ENCODE measurements around the gene TEDC2. TPM values are rescaled to one million over a fixed set of nuclear protein-coding genes. Genes with fewer than 3 reads are reported as not detected.

TEDC2 gene
- total RNA-seq, 2 donors from 2014 or later = 2.4 to 24.0 TPM

- no peak overlapping the region for H3K27ac ChIP-seq
- DNase-seq = peak; percentile 69
These were observed 51.4 kb downstream of the TEDC2 start for GRCh38 chr16:2511128-2511800.

GRCh38 chr16:2511996-2512734, 52.3 kb downstream of the TEDC2 start:
- no peaks in the 10 kb centered on the region for H3K9me3 ChIP-seq
- TF ChIP-seq CTCF (IDR thresholded peaks at IDR 0.05) = no peak
- H3K27ac ChIP-seq = no peak overlapping the region
- no peaks in the 10 kb centered on the region for H3K36me3 ChIP-seq
- no peak overlapping the region for H3K4me3 ChIP-seq
- peaks cover 12% of the 10 kb centered on the region for H3K4me1 ChIP-seq
- no peaks in the 10 kb centered on the region for H3K27me3 ChIP-seq
- no peak overlapping the region for H3K9ac ChIP-seq (ENCODE audit: low read depth in 2 of 2, low read length in 2 of 2)
- intact Hi-C loops (cut with DNase I) = loop anchor here (10.0 kb wide), 1 partner anchor 307 kb away; the partner anchor contains the start of gene MLST8
- DNase-seq = no peak

More at GRCh38 chr16:2511128-2511800, 51.4 kb downstream of the TEDC2 start:
- Histone ChIP-seq H3K9ac (ENCODE audit: low read depth in 2 of 2, low read length in 2 of 2) (no peak overlapping the region), H3K27me3 (no peaks in the 10 kb centered on the region), H3K4me1 (peaks cover 3% of the 10 kb centered on the region), H3K4me3 (no peak overlapping the region), H3K9me3 (no peaks in the 10 kb centered on the region), H3K36me3 (no peaks in the 10 kb centered on the region)
- intact Hi-C loops (cut with DNase I) = loop anchor here (10.0 kb wide), 1 partner anchor 306 kb away; the partner anchor contains the start of gene MLST8
- no peak for TF ChIP-seq CTCF (IDR thresholded peaks at IDR 0.05)

- H3K27ac ChIP-seq = peak overlapping the region; percentile 79
- no peak for TF ChIP-seq CTCF (IDR thresholded peaks at IDR 0.05)
- H3K4me1 ChIP-seq = peaks cover 15% of the 10 kb centered on the region
- H3K9ac ChIP-seq (ENCODE audit: low read depth in 2 of 2, low read length in 2 of 2) = peak overlapping the region in 1 of 2 donors; percentile 32
- H3K27me3 ChIP-seq = no peaks in the 10 kb centered on the region
- intact Hi-C loops (cut with DNase I) = loop anchor here (10.0 kb wide), 1 partner anchor 308 kb away; the partner anchor contains the start of gene MLST8
- no peaks in the 10 kb centered on the region for H3K9me3 ChIP-seq
- peak overlapping the region; percentile 58 for H3K4me3 ChIP-seq
- no peaks in the 10 kb centered on the region for H3K36me3 ChIP-seq
- no peak for DNase-seq
These were observed 53.0 kb downstream of the TEDC2 start for GRCh38 chr16:2512735-2513404.

GRCh38 chr16:2513405-2514332, 53.8 kb downstream of the TEDC2 start, which contains the start of gene ATP6V0C:
TSS of gene ATP6V0C (plus strand) at chr16:2513952. CDS start at chr16:2514104, 152 bp downstream.
- Histone ChIP-seq H3K36me3 (no peaks in the 10 kb centered on the region), H3K9me3 (no peaks in the 10 kb centered on the region), H3K27ac (peak within 1 kb of the TSS; percentile 79), H3K4me3 (peak within 1 kb of the TSS; percentile 58), H3K4me1 (peaks cover 20% of the 10 kb centered on the region), H3K27me3 (no peaks in the 10 kb centered on the region), H3K9ac (ENCODE audit: low read depth in 2 of 2, low read length in 2 of 2) (peak within 1 kb of the TSS; percentile 98 to 99)
- TF ChIP-seq CTCF (IDR thresholded peaks at IDR 0.05) = no peak
- intact Hi-C loops (cut with DNase I) = loop anchor here (10.0 kb wide), 1 partner anchor 309 kb away; the partner anchor contains the start of gene MLST8
- peak; percentile 94 for DNase-seq

Small RNA genes lying within 50 kb of the gene (microRNA-seq; reads per million reads assigned to microRNA genes)
- gene MIR6767 (not detected), gene MIR6768 (not detected)

Other genes starting within 250 kb of the TEDC2 start
- 10 to 100 TPM in 1 of 2 donors, 1 to 10 TPM in 1; 7.7 to 15.2 TPM for gene BRICD5, start 249.2 kb upstream of the TEDC2 start, total RNA-seq
- gene PGP, start 245.3 kb upstream of the TEDC2 start, total RNA-seq = 10 to 100 TPM; 17.1 to 37.3 TPM
- gene E4F1, start 236.5 kb upstream of the TEDC2 start, total RNA-seq = 10 to 100 TPM; 19.9 to 37.4 TPM
- gene DNASE1L2, start 223.7 kb upstream of the TEDC2 start, total RNA-seq = 1 to 10 TPM in 1 of 2 donors, under 1 TPM in 1; 0.85 to 2.4 TPM
- gene ECI1, start 208.5 kb upstream of the TEDC2 start, total RNA-seq = 100 to 1,000 TPM; 109 to 134 TPM
- 100 to 1,000 TPM; 108 to 154 TPM for gene RNPS1, start 192.0 kb upstream of the TEDC2 start, total RNA-seq
- gene ABCA3, start 119.4 kb upstream of the TEDC2 start, total RNA-seq = 1 to 10 TPM; 1.3 to 4.6 TPM
- 10 to 100 TPM in 1 of 2 donors, 1 to 10 TPM in 1; 8.6 to 38.2 TPM for gene CCNF, start 30.7 kb upstream of the TEDC2 start, total RNA-seq
- not detected for gene NTN3, start 11.2 kb downstream of the TEDC2 start, total RNA-seq
- gene TBC1D24, start 15.0 kb downstream of the TEDC2 start, total RNA-seq = 10 to 100 TPM in 1 of 2 donors, 1 to 10 TPM in 1; 8.4 to 15.8 TPM
- gene ATP6V0C, start 53.8 kb downstream of the TEDC2 start, total RNA-seq = 100 to 1,000 TPM; 240 to 336 TPM
- gene AMDHD2, start 60.3 kb downstream of the TEDC2 start, total RNA-seq = 10 to 100 TPM; 19.4 to 31.6 TPM
- gene CEMP1, start 71.3 kb downstream of the TEDC2 start, total RNA-seq = under 1 TPM; 0.53 to 0.54 TPM
- gene PDPK1, start 77.9 kb downstream of the TEDC2 start, total RNA-seq = 10 to 100 TPM; 60.4 to 71.5 TPM
- 10 to 100 TPM; 45.2 to 88.3 TPM for gene KCTD5, start 222.4 kb downstream of the TEDC2 start, total RNA-seq

Measured in colonic mucosa (tissue), 4 donors.